ENCODE results near the gene FBXO42.

DNA sequence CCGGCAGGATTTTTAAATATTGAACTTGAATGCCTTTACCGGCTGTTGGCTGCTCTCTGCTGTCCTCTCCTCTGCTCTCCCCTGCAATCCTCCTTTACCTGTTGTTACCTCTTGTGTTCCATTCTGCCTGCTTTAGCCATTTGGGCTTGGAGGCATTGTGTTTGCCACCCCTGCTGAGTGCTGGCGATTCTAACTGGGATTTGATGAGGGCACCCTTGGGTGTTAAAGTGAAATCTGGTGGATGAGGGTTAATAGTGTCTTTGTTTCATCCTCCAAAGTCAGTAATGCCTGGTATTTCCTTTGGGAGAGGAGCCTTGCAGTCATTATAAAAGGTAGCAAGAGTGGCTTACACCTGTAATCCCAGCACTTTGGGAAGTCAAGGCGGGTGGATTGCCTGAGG lies 24.7 kb upstream of the FBXO42 start:
- TF ChIP-seq, protein P1, sequence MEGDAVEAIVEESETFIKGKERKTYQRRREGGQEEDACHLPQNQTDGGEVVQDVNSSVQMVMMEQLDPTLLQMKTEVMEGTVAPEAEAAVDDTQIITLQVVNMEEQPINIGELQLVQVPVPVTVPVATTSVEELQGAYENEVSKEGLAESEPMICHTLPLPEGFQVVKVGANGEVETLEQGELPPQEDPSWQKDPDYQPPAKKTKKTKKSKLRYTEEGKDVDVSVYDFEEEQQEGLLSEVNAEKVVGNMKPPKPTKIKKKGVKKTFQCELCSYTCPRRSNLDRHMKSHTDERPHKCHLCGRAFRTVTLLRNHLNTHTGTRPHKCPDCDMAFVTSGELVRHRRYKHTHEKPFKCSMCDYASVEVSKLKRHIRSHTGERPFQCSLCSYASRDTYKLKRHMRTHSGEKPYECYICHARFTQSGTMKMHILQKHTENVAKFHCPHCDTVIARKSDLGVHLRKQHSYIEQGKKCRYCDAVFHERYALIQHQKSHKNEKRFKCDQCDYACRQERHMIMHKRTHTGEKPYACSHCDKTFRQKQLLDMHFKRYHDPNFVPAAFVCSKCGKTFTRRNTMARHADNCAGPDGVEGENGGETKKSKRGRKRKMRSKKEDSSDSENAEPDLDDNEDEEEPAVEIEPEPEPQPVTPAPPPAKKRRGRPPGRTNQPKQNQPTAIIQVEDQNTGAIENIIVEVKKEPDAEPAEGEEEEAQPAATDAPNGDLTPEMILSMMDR (IDR thresholded peaks at IDR 0.05; ENCODE audit: low read depth, low read length, missing input control) = no peak
- TF ChIP-seq, protein P2, sequence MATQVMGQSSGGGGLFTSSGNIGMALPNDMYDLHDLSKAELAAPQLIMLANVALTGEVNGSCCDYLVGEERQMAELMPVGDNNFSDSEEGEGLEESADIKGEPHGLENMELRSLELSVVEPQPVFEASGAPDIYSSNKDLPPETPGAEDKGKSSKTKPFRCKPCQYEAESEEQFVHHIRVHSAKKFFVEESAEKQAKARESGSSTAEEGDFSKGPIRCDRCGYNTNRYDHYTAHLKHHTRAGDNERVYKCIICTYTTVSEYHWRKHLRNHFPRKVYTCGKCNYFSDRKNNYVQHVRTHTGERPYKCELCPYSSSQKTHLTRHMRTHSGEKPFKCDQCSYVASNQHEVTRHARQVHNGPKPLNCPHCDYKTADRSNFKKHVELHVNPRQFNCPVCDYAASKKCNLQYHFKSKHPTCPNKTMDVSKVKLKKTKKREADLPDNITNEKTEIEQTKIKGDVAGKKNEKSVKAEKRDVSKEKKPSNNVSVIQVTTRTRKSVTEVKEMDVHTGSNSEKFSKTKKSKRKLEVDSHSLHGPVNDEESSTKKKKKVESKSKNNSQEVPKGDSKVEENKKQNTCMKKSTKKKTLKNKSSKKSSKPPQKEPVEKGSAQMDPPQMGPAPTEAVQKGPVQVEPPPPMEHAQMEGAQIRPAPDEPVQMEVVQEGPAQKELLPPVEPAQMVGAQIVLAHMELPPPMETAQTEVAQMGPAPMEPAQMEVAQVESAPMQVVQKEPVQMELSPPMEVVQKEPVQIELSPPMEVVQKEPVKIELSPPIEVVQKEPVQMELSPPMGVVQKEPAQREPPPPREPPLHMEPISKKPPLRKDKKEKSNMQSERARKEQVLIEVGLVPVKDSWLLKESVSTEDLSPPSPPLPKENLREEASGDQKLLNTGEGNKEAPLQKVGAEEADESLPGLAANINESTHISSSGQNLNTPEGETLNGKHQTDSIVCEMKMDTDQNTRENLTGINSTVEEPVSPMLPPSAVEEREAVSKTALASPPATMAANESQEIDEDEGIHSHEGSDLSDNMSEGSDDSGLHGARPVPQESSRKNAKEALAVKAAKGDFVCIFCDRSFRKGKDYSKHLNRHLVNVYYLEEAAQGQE (IDR thresholded peaks at IDR 0.05) = no peak
- TF ChIP-seq YY1 (IDR thresholded peaks at IDR 0.05) (no peak), RAD21 (IDR thresholded peaks at IDR 0.05) (no peak), TAF1 (conservative IDR thresholded peaks at IDR 0.05) (no peak)
- TF ChIP-seq, protein P3, sequence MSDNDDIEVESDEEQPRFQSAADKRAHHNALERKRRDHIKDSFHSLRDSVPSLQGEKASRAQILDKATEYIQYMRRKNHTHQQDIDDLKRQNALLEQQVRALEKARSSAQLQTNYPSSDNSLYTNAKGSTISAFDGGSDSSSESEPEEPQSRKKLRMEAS (IDR thresholded peaks at IDR 0.05) = no peak
